Adrenal gland (tissue), 12 donors: Measurements from ENCODE around the gene IL1RL1. TPM values are rescaled to one million over a fixed set of nuclear protein-coding genes. Genes with fewer than 3 reads are reported as not detected.
A peak's percentile ranks its signal among the peaks of the same experiment; 100 is the strongest.

Source experiments
- DNase-seq, 7 donors: peaks; one replicate each; pipeline ENCODE4 v3.0.0-alpha.2; 2019 to 2020
- H3K27ac ChIP-seq, 5 donors: fragments of 200-600 bp; sonication (generic) in 4 of 5; 1 replicate in 3 of 5; 2 replicates in 2 of 5; pipeline versions ENCODE4 v1.5.1 to v1.8.0; 2016 to 2020; ENCODE audit warnings: mild to moderate bottlenecking in 1 of 5
- H3K27me3 ChIP-seq: fragments of 200-600 bp; 2 replicates; pipeline ENCODE4 v1.8.0; 2021
- H3K36me3 ChIP-seq, 2 donors: fragments of 200-600 bp; replicated peaks in 1 of 2; 1 replicate in 1 of 2; 2 replicates in 1 of 2; pipeline versions ENCODE4 v1.5.1 to v1.8.0; 2018 to 2022
- H3K4me1 ChIP-seq, 2 donors: fragments of 200-600 bp; replicated peaks in 1 of 2; 1 replicate in 1 of 2; 2 replicates in 1 of 2; pipeline versions ENCODE4 v1.5.1 to v1.8.0; 2018 to 2021
- H3K4me3 ChIP-seq, 4 donors: fragments of 200-600 bp; sonication (generic) in 3 of 4; one replicate each; pipeline ENCODE4 v1.5.1; 2016 to 2018
- H3K9me3 ChIP-seq, 3 donors: fragments of 200-600 bp; sonication (generic) in 1 of 3; replicated peaks in 1 of 3; 1 replicate in 2 of 3; 2 replicates in 1 of 3; pipeline versions ENCODE4 v1.5.1 to v1.8.0; 2016 to 2021
- CTCF ChIP-seq, 6 experiments: fragments of 450-650 bp in 4 of 6; fragments of 200-600 bp in 2 of 6; sonication (generic) in 1 of 6; IDR thresholded peaks; 1 replicate in 5 of 6; 2 replicates in 1 of 6; pipeline versions ENCODE4 v1.5.1 to v1.8.0; 2016 to 2021; ENCODE audit warnings: antibody characterized with exemption in 6 of 6, mild to moderate bottlenecking in 2 of 6, moderate library complexity in 1 of 6
- POLR2A ChIP-seq, 2 donors: fragments of 450-650 bp; IDR thresholded peaks; one replicate each; pipeline ENCODE4 v1.6.1; 2017; ENCODE audit warnings: antibody characterized with exemption in 2 of 2, mild to moderate bottlenecking in 2 of 2, moderate library complexity in 1 of 2
- WGBS, 4 donors: extraction: QIAGEN DNeasy Blood & Tissue Kit in 2 of 4; methylation state at CpG; one replicate each; pipeline versions ENCODE4 v1.1.5 to v1.1.7; 2013 to 2017; 5-methylcytosine and 5-hydroxymethylcytosine counted together
- intact Hi-C, 2 donors: fragments of 100-400 bp; cut with DNase I; formaldehyde crosslinking; loops; one replicate each; pipeline versions ENCODE4 v1.14.1 to v1.15.0; 2022 to 2023
- polyA plus RNA-seq, 3 donors: library from polyadenylated mRNA; stranded (reverse); fragments of 200-250 nt in 2 of 3; fragments of 350-450 nt in 1 of 3; fragmentation: Illumina TruSeq in 1 of 3; extraction: RNeasy Lipid Tissue Mini Kit (QIAGEN cat#74804) in 1 of 3; gene quantifications; one replicate each; pipeline ENCODE4 v1.2.3, GENCODE V29; 2013 to 2014
- total RNA-seq, 9 donors: library from RNA; depleted of rRNA in 4 of 9; stranded (reverse); fragments of >200 nt in 4 of 9; fragments of 120-200 nt in 1 of 9; fragmentation: NEBNext Ultra II Directional in 1 of 9; extraction: Animal tissue kit (Norgen Biotek cat#: 25700) in 1 of 9; gene quantifications; one replicate each; pipeline versions ENCODE4 v1.1.0 to v1.2.4, GENCODE V29; 2013 to 2023
- donor health status: healthy with polysubstance abuse.
- donor health status: Bipolar disorder and iron deficiency.
- donor health status: DM: yes; HTN: yes; CAD: no.
- donor health status: DM: no; HTN: no; CAD: no.
- donor health status: DM: no; HTN: no; CAD: no.
- donor health status: DM: yes; HTN: yes; CAD: no.

IL1RL1 gene
- total and polyA plus RNA-seq, 12 donors: 2.1 to 74.8 (median 23.4) TPM

- Histone ChIP-seq H3K27me3 (peaks cover 17% of the 10 kb centered on the region), H3K36me3 (no peaks in the 10 kb centered on the region)
- WGBS, 4 donors: 69 to 78% (median 75%) methylated on average over 3 of the region's 3 CpGs
Measured at GRCh38 chr2:102303589-102303988, 7.8 kb upstream of the IL1RL1 start.

GRCh38 chr2:102304268-102304667 lies 7.1 kb upstream of the IL1RL1 start:
- no peak overlapping the region for H3K4me3 ChIP-seq
- DNase-seq: no peak
- TF ChIP-seq CTCF (IDR thresholded peaks at IDR 0.05) (no peak), POLR2A (IDR thresholded peaks at IDR 0.05) (no peak)
- peak overlapping the region in 1 of 5 donors; percentile 65 for H3K27ac ChIP-seq
- intact Hi-C loops: no loop called here
- H3K27me3 ChIP-seq: peaks cover 17% of the 10 kb centered on the region
- H3K36me3 ChIP-seq: no peaks in the 10 kb centered on the region
- 50 to 66% (median 54%) methylated on average over 2 of the region's 2 CpGs for WGBS, 4 donors
- H3K4me1 ChIP-seq: no peaks in the 10 kb centered on the region
- H3K9me3 ChIP-seq: no peaks in the 10 kb centered on the region

More at GRCh38 chr2:102303589-102303988, 7.8 kb upstream of the IL1RL1 start:
- no peak for DNase-seq
- Histone ChIP-seq H3K27ac (no peak overlapping the region), H3K4me3 (no peak overlapping the region), H3K9me3 (no peaks in the 10 kb centered on the region), H3K4me1 (no peaks in the 10 kb centered on the region)
- TF ChIP-seq CTCF (IDR thresholded peaks at IDR 0.05): no peak
- TF ChIP-seq POLR2A (IDR thresholded peaks at IDR 0.05): no peak
- intact Hi-C loops: no loop called here

- Histone ChIP-seq H3K4me3 (no peak overlapping the region), H3K9me3 (no peaks in the 10 kb centered on the region), H3K27ac (peak overlapping the region in 3 of 5 donors; percentile 19 to 65 (median 21)), H3K4me1 (no peaks in the 10 kb centered on the region), H3K27me3 (peaks cover 17% of the 10 kb centered on the region), H3K36me3 (no peaks in the 10 kb centered on the region)
- TF ChIP-seq POLR2A (IDR thresholded peaks at IDR 0.05) (no peak), CTCF (IDR thresholded peaks at IDR 0.05) (no peak)
- intact Hi-C loops: no loop called here
- DNase-seq: peak in 1 of 7 donors; percentile 6
- 43 to 56% (median 47%) methylated on average over 11 of the region's 11 CpGs for WGBS, 4 donors
Measured at GRCh38 chr2:102304711-102305611, 6.4 kb upstream of the IL1RL1 start.

- Histone ChIP-seq H3K27ac (peak overlapping the region in 1 of 5 donors; percentile 50), H3K4me3 (no peak overlapping the region), H3K27me3 (peaks cover 17% of the 10 kb centered on the region), H3K36me3 (no peaks in the 10 kb centered on the region), H3K9me3 (no peaks in the 10 kb centered on the region), H3K4me1 (no peaks in the 10 kb centered on the region)
- DNase-seq: no peak
- intact Hi-C loops: no loop called here
- 57 to 80% (median 71%) methylated on average over 1 of the region's 1 CpG for WGBS, 4 donors
- TF ChIP-seq CTCF (IDR thresholded peaks at IDR 0.05) (no peak), POLR2A (IDR thresholded peaks at IDR 0.05) (no peak)
Measured at GRCh38 chr2:102306125-102306524, 5.2 kb upstream of the IL1RL1 start.
